Trophoblast cell (in vitro differentiated cells and primary cell): ENCODE measurements around the gene PBX4.

Source experiments
- DNase-seq, 2 donors: peaks; one replicate each; pipeline ENCODE4 v3.0.0-alpha.2; 2016
- H2AFZ ChIP-seq: 2 replicates; pipeline ENCODE4 v1.6.1; 2013; ENCODE audit warnings: low read length, moderate library complexity, mild to moderate bottlenecking; ENCODE audit not compliant: insufficient read depth, poor library complexity
- H2AK5ac ChIP-seq: 2 replicates; pipeline ENCODE4 v1.6.1; 2013; ENCODE audit warnings: mild to moderate bottlenecking, low read length
- H2BK120ac ChIP-seq: 2 replicates; pipeline ENCODE4 v1.6.1; 2013; ENCODE audit warnings: low read length, mild to moderate bottlenecking, moderate library complexity; ENCODE audit not compliant: insufficient read depth, poor library complexity
- H2BK12ac ChIP-seq: 2 replicates; pipeline ENCODE4 v1.6.1; 2013; ENCODE audit warnings: mild to moderate bottlenecking, low read length, moderate library complexity
- H2BK5ac ChIP-seq: 2 replicates; pipeline ENCODE4 v1.6.1; 2013; ENCODE audit warnings: low read length, low read depth, moderate library complexity, mild to moderate bottlenecking; ENCODE audit not compliant: poor library complexity
- H3K14ac ChIP-seq: 2 replicates; pipeline ENCODE4 v1.6.1; 2013; ENCODE audit warnings: mild to moderate bottlenecking, low read length
- H3K18ac ChIP-seq: 2 replicates; pipeline ENCODE4 v1.6.1; 2013; ENCODE audit warnings: mild to moderate bottlenecking, low read length
- H3K23ac ChIP-seq: 2 replicates; pipeline ENCODE4 v1.6.1; 2013; ENCODE audit warnings: low read length
- H3K27ac ChIP-seq: 2 replicates; pipeline ENCODE4 v1.5.1; 2013; ENCODE audit warnings: low read depth, mild to moderate bottlenecking, inconsistent platforms, low read length, moderate library complexity
- H3K27me3 ChIP-seq: 2 replicates; pipeline ENCODE4 v1.6.1; 2013; ENCODE audit warnings: inconsistent platforms, mild to moderate bottlenecking, low read length, moderate library complexity; ENCODE audit not compliant: insufficient read depth
- H3K36me3 ChIP-seq, 2 experiments: 1 replicate in 1 of 2; 2 replicates in 1 of 2; pipeline ENCODE4 v1.6.1; 2013; ENCODE audit warnings: low read length in 2 of 2, mild to moderate bottlenecking in 2 of 2, moderate library complexity in 1 of 2; ENCODE audit not compliant: insufficient read depth in 2 of 2, control insufficient read depth in 1 of 2
- H3K4ac ChIP-seq: 2 replicates; pipeline ENCODE4 v1.6.1; 2013; ENCODE audit warnings: low read depth, mild to moderate bottlenecking, low read length, moderate library complexity
- H3K4me1 ChIP-seq, 2 experiments: 1 replicate in 1 of 2; 2 replicates in 1 of 2; pipeline ENCODE4 v1.6.1; 2013; ENCODE audit warnings: low read length in 2 of 2, mild to moderate bottlenecking in 2 of 2, moderate library complexity in 1 of 2; ENCODE audit not compliant: insufficient read depth in 2 of 2, control insufficient read depth in 1 of 2
- H3K4me2 ChIP-seq: 2 replicates; pipeline ENCODE4 v1.6.1; 2013; ENCODE audit warnings: inconsistent platforms, mild to moderate bottlenecking, low read length, moderate library complexity
- H3K4me3 ChIP-seq: 2 replicates; pipeline ENCODE4 v1.5.1; 2013; ENCODE audit warnings: mild to moderate bottlenecking, low read depth, low read length, inconsistent platforms
- H3K79me1 ChIP-seq: one replicate; pipeline ENCODE4 v1.6.1; 2013; ENCODE audit warnings: low read length
- H3K79me2 ChIP-seq: 2 replicates; pipeline ENCODE4 v1.6.1; 2013; ENCODE audit warnings: low read length, mild to moderate bottlenecking; ENCODE audit not compliant: control insufficient read depth, insufficient read depth, poor library complexity
- H3K9ac ChIP-seq: 2 replicates; pipeline ENCODE4 v1.6.1; 2013; ENCODE audit warnings: mild to moderate bottlenecking, low read length
- H3K9me3 ChIP-seq: 2 replicates; pipeline ENCODE4 v1.6.1; 2013; ENCODE audit warnings: low read depth, mild to moderate bottlenecking, control low read depth, inconsistent platforms, low read length; ENCODE audit not compliant: insufficient read depth
- H4K12ac ChIP-seq: 2 replicates; pipeline ENCODE4 v1.6.1; 2013; ENCODE audit warnings: low read depth, mild to moderate bottlenecking, low read length, moderate library complexity
- H4K8ac ChIP-seq: 2 replicates; pipeline ENCODE4 v1.6.1; 2013; ENCODE audit warnings: low read depth, mild to moderate bottlenecking, low read length, moderate library complexity
- H4K91ac ChIP-seq: one replicate; pipeline ENCODE4 v1.6.1; 2013; ENCODE audit warnings: low read depth, mild to moderate bottlenecking, low read length, moderate library complexity
- WGBS: extraction: QIAGEN DNeasy Blood & Tissue Kit; methylation state at CpG from one replicate; pipeline ENCODE4 v1.1.7; 2013; ENCODE audit warnings: missing lambda C conversion rate; ENCODE audit not compliant: insufficient read length, insufficient coverage; ENCODE audit errors: extremely low coverage; 5-methylcytosine and 5-hydroxymethylcytosine counted together

Gene PBX4

GRCh38 chr19:19530889-19531288 is 87.6 kb downstream of the PBX4 start:
- Histone ChIP-seq H3K9me3 (peaks cover 6% of the 10 kb centered on the region), H2AK5ac (no peak overlapping the region), H3K14ac (no peak overlapping the region), H3K79me2 (no peaks in the 10 kb centered on the region), H4K8ac (no peak overlapping the region), H2BK12ac (no peak overlapping the region), H3K18ac (no peak overlapping the region), H4K91ac (no peak overlapping the region), H3K23ac (no peak overlapping the region), H3K27me3 (no peaks in the 10 kb centered on the region), H3K4me1 (peaks cover 0 to 5% of the 10 kb centered on the region in 2 experiments), H3K4ac (no peak overlapping the region), H3K4me2 (no peak overlapping the region), H3K4me3 (no peak overlapping the region), H2BK120ac (no peak overlapping the region), H3K9ac (no peak overlapping the region), H2AFZ (no peak overlapping the region), H3K27ac (no peak overlapping the region), H2BK5ac (no peak overlapping the region), H4K12ac (no peak overlapping the region), H3K79me1 (no peaks in the 10 kb centered on the region), H3K36me3 (peaks cover 46 to 47% of the 10 kb centered on the region in 2 experiments)
- no peak for DNase-seq
- WGBS: no CpG with 5 or more reads among the region's 4 CpGs

DNA sequence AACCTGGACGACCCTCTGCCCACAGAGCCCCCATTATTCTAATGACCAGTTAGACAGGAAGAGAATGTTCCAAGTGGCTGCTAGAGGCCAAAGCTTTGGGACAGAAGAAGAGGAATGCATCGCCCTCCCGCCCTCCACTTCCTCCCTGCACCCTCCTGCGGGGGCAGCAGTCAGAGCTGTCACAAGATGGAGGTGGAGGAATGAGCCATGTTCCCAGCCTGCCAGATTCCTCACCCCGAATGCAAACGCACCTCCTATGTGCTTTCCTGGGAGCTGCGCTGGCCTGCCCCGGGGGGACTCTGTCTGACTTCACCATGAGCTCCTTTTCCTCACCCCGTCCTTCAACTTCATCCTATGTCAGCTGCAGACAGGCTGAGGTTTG is 88.1 kb downstream of the PBX4 start:
- Histone ChIP-seq H2BK120ac (no peak overlapping the region), H4K12ac (no peak overlapping the region)

GRCh38 chr19:19529783-19530422 is 88.6 kb downstream of the PBX4 start:
- Histone ChIP-seq H3K18ac (no peak overlapping the region), H3K4me1 (peaks cover 0 to 5% of the 10 kb centered on the region in 2 experiments), H4K12ac (no peak overlapping the region), H2BK12ac (no peak overlapping the region), H2BK120ac (no peak overlapping the region), H3K27me3 (no peaks in the 10 kb centered on the region), H2BK5ac (no peak overlapping the region), H3K27ac (no peak overlapping the region), H3K4me3 (no peak overlapping the region), H3K79me1 (no peaks in the 10 kb centered on the region), H3K23ac (no peak overlapping the region), H3K79me2 (no peaks in the 10 kb centered on the region), H3K4me2 (no peak overlapping the region), H3K4ac (no peak overlapping the region), H4K8ac (no peak overlapping the region), H2AFZ (no peak overlapping the region), H3K36me3 (peaks cover 42 to 52% of the 10 kb centered on the region in 2 experiments), H3K9me3 (peaks cover 6% of the 10 kb centered on the region), H3K9ac (no peak overlapping the region), H4K91ac (no peak overlapping the region), H2AK5ac (no peak overlapping the region), H3K14ac (no peak overlapping the region)
- no CpG with 5 or more reads among the region's 11 CpGs for WGBS
- no peak for DNase-seq

More for the DNA sequence above, 88.1 kb downstream of the PBX4 start:
- Histone ChIP-seq H2BK5ac (no peak overlapping the region), H3K9ac (no peak overlapping the region), H3K4me3 (no peak overlapping the region), H3K14ac (no peak overlapping the region), H4K91ac (no peak overlapping the region), H2AK5ac (no peak overlapping the region), H3K18ac (no peak overlapping the region), H3K4me1 (peaks cover 0 to 5% of the 10 kb centered on the region in 2 experiments), H2AFZ (no peak overlapping the region), H4K8ac (no peak overlapping the region), H3K79me1 (no peaks in the 10 kb centered on the region), H3K9me3 (peaks cover 6% of the 10 kb centered on the region), H3K79me2 (no peaks in the 10 kb centered on the region), H3K27ac (no peak overlapping the region), H3K4me2 (no peak overlapping the region), H3K4ac (no peak overlapping the region), H2BK12ac (no peak overlapping the region), H3K27me3 (no peaks in the 10 kb centered on the region), H3K36me3 (peaks cover 46 to 50% of the 10 kb centered on the region in 2 experiments), H3K23ac (no peak overlapping the region)
- DNase-seq: no peak
- no CpG with 5 or more reads among the region's 9 CpGs for WGBS

DNA sequence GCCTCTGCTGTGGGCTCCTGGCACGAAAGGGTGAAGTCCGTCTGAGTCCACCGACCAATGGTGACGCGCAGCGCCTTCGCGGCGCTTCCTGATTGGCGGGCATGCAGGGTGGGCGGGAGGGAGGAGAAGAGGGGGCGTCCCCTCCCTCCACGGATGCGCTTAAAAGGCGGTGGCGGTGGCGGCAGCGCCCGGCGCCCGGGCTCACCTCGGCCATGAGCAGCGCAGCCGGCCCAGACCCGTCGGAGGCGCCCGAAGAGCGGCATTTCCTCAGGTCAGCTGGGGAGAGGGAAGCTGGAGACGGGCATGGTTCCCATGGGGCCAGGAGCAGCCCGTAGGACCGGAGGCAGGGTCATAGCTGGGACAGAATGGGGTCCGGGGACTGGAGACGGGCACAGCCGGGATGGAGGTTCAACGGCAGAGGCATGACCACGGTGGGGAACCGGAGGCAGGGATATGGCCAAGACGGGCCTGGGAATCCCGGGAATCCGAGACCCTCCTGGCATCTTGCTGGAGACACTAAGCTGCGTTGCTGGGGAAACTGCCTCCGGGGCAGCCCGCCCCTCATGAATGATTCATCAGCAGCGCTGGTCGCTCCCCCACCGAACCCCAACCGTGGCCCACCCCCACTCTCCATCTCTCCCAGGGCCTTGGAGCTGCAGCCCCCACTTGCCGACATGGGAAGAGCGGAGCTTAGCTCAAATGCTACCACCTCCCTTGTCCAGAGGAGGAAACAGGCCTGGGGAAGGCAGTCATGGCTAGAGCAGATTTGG is 89.6 kb downstream of the PBX4 start, which contains the start of gene YJEFN3:
Gene YJEFN3 (plus strand): TSS at position 191 of the 770 bp plus-strand sequence. CDS start 22 bp downstream, at position 213.
- Histone ChIP-seq H3K23ac (no peak within 1 kb of the TSS), H3K36me3 (peaks cover 47 to 57% of the 10 kb centered on the region in 2 experiments), H3K9ac (no peak within 1 kb of the TSS), H2BK5ac (no peak within 1 kb of the TSS), H3K79me2 (no peaks in the 10 kb centered on the region), H3K9me3 (peaks cover 6% of the 10 kb centered on the region), H4K91ac (no peak within 1 kb of the TSS), H2BK12ac (no peak within 1 kb of the TSS), H3K4me3 (no peak within 1 kb of the TSS), H3K27me3 (no peaks in the 10 kb centered on the region), H3K14ac (no peak within 1 kb of the TSS), H4K8ac (no peak within 1 kb of the TSS), H2AFZ (no peak within 1 kb of the TSS), H4K12ac (no peak within 1 kb of the TSS), H2BK120ac (no peak within 1 kb of the TSS), H3K18ac (no peak within 1 kb of the TSS), H3K4me2 (no peak within 1 kb of the TSS), H3K4me1 (peaks cover 0 to 5% of the 10 kb centered on the region in 2 experiments), H3K4ac (no peak within 1 kb of the TSS), H2AK5ac (no peak within 1 kb of the TSS), H3K79me1 (no peaks in the 10 kb centered on the region), H3K27ac (no peak within 1 kb of the TSS)
- peak in 1 of 2 donors; percentile 19 for DNase-seq
- WGBS: no CpG with 5 or more reads among the region's 50 CpGs
